ENCODE data around the gene CNGA1. TPM values are rescaled to one million over a fixed set of nuclear protein-coding genes. Genes with fewer than 3 reads are reported as not detected.
"Not testable (repeated sequence)": the region's sequence is repeated elsewhere in the genome, so short reads cannot be mapped to it uniquely, and the experiment has no call there.

The CNGA1 gene
- total RNA-seq, 1 experiment from 2014 or later = 0.32 TPM

GRCh38 chr4:47972181-47972580 is 44.3 kb downstream of the CNGA1 start:
- no peak for DNase-seq (ENCODE audit: low read depth)

- DNase-seq (ENCODE audit: low read depth) = no peak
These were observed 47.6 kb downstream of the CNGA1 start for GRCh38 chr4:47968847-47969246.

- no peak for DNase-seq (ENCODE audit: low read depth)
These were observed 61.8 kb downstream of the CNGA1 start for GRCh38 chr4:47954677-47955076.

GRCh38 chr4:47954245-47954644 is 62.2 kb downstream of the CNGA1 start:
- no peak for DNase-seq (ENCODE audit: low read depth)

- no peak for DNase-seq (ENCODE audit: low read depth)
These were observed 70.4 kb downstream of the CNGA1 start for GRCh38 chr4:47945930-47946726.

- no peak for DNase-seq (ENCODE audit: low read depth)
These were observed 74.2 kb downstream of the CNGA1 start for GRCh38 chr4:47942081-47942819.

GRCh38 chr4:47939456-47939855 is 77.0 kb downstream of the CNGA1 start:
- no peak for DNase-seq (ENCODE audit: low read depth)

GRCh38 chr4:47936336-47936735 is 80.1 kb downstream of the CNGA1 start:
- DNase-seq (ENCODE audit: low read depth) = no peak

GRCh38 chr4:47933840-47934239 is 82.6 kb downstream of the CNGA1 start:
- DNase-seq (ENCODE audit: low read depth) = peak; percentile 36

- peak; percentile 72 for DNase-seq (ENCODE audit: low read depth)
These were observed 85.3 kb downstream of the CNGA1 start for GRCh38 chr4:47930971-47931804.

GRCh38 chr4:47929682-47930201 is 86.7 kb downstream of the CNGA1 start:
- no peak for DNase-seq (ENCODE audit: low read depth)

- peak; percentile 71 for DNase-seq (ENCODE audit: low read depth)
These were observed 89.7 kb downstream of the CNGA1 start for GRCh38 chr4:47926667-47927258.

- not testable (repeated sequence) for DNase-seq (ENCODE audit: low read depth)
These were observed 93.2 kb downstream of the CNGA1 start for GRCh38 chr4:47923261-47923608.

- DNase-seq (ENCODE audit: low read depth) = not testable (repeated sequence)
These were observed 93.8 kb downstream of the CNGA1 start for GRCh38 chr4:47922436-47923260.

- not testable (repeated sequence) for DNase-seq (ENCODE audit: low read depth)
These were observed 99.3 kb downstream of the CNGA1 start for GRCh38 chr4:47917163-47917562.

- DNase-seq (ENCODE audit: low read depth) = no peak
These were observed 101.1 kb downstream of the CNGA1 start for GRCh38 chr4:47915378-47915777.

GRCh38 chr4:47914926-47915237 is 101.6 kb downstream of the CNGA1 start:
- no peak for DNase-seq (ENCODE audit: low read depth)

- peak; percentile 97 for DNase-seq (ENCODE audit: low read depth)
These were observed 102.1 kb downstream of the CNGA1 start, which contains the start of gene NFXL1 for GRCh38 chr4:47914220-47914925. NFXL1 (minus strand) TSS chr4:47914583; CDS start chr4:47914203, 380 bp downstream.

- DNase-seq (ENCODE audit: low read depth) = peak; percentile 28
These were observed 102.6 kb downstream of the CNGA1 start for GRCh38 chr4:47913861-47914219.

GRCh38 chr4:47913330-47913729 is 103.2 kb downstream of the CNGA1 start:
- DNase-seq (ENCODE audit: low read depth) = peak; percentile 58

All from M059J (cell line).